NCI-H2196 (cell line): ENCODE measurements around the gene CUX1.
"Not testable (repeated sequence)": the region's sequence is repeated elsewhere in the genome, so short reads cannot be mapped to it uniquely, and the experiment has no call there.

Experiments used
- DNase-seq: peaks from one replicate; lab custom pipeline; 2025; ENCODE audit not compliant: unreplicated experiment; lab: John Stamatoyannopoulos, UW

CUX1 gene

GRCh38 chr7:101869026-101869900 lies 51.8 kb downstream of the CUX1 start:
- DNase-seq, result no peak

DNA sequence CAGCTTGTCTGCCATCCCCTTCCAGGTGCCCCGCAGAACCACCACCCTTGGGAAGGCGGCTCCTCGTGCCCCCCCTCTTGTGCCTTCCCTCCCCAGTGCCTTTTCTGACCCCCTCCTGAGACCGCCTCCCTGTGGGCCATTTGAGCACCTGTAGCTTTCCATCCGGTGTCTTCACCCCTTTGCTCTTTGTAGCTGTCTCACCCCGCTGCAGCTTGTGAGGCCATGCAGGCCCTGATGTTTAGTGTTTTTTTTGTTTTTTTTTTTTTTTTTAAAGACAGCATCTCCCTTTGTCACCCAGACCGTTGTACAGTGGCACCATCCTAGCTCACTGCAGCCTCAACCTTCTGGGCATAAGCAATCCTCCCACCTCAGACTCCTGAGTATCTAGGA lies 52.5 kb downstream of the CUX1 start:
- no peak for DNase-seq

DNA sequence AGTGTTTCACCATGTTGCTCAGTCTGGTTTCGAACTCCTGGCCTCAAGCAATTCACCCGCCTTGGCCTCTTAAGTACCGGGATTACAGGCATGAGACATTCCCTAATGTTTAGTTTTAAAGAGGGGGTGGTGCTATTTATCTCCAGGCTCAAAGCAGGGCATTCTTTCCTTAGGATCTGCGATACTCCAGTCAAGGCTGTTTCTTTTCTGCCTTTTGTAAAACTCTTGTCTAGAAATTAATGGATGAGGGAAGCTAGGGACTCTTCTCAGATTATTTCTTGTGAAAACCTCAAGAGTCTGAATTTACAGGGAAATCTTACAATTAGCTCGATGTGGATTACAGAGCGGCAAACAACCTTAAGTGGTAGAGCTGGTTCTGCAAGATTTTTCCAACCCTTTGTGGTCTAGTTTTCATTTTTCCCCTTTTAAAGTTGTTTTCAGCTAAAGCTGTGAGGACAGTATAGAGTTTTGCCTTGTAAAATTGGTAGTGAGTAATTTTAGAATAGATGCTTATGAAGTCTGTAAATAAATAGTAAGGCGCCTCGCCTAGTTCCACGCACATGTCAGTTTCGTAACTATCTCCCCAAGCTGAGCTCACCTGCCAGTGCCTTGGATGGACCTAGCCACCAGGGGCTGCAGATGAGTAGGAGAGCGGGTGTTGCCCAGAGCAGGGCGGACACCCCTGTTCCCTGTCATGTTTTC lies 53.1 kb downstream of the CUX1 start:
- peak; percentile 77 for DNase-seq

GRCh38 chr7:101871351-101871750 lies 53.9 kb downstream of the CUX1 start:
- no peak for DNase-seq

DNA sequence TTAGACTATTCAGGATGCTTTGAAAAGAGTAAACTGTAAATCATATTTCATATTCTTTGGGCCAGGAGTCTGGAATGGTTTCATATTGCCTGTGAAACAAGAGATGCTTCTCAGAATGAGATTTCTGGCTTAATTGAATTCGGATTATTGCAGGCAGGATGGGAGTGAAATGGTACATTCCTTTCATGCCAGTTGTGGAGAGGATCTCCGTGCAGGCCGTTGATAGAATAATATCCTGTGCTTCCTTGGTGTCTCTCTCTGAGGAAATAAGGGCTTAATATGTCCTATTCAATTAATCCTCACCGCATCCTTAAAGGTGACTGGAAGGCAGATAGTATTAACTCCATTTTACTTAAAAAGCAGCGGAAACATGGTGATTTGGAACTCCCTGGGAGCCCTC lies 56.6 kb downstream of the CUX1 start:
- DNase-seq, result no peak

DNA sequence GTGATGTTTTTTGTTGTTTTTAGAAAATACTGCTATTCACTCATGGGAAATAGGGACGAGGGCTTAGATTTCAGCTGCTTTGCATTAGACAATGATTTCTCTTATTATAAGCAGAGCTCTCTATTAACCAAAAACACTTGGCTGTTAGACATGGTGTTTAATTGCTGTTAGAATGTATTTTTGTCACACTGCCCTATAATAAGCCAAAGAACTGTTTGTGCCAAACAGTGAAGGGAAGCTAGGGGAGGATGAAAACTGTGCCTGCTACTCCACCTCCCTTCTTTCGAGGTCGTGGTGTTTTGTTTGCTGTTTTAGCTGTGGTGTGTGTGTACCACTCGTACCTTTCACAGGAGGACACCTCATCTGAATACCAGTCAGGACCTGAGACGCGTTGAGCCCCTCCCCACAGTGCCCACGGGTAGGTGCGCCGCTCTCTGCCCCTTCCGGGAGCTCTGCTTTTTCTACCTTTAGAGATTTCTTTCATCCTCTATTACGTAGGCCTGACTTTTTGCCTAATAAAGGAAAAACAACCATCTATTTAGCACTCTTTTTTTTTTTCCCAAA lies 57.9 kb downstream of the CUX1 start:
- DNase-seq, result no peak

DNA sequence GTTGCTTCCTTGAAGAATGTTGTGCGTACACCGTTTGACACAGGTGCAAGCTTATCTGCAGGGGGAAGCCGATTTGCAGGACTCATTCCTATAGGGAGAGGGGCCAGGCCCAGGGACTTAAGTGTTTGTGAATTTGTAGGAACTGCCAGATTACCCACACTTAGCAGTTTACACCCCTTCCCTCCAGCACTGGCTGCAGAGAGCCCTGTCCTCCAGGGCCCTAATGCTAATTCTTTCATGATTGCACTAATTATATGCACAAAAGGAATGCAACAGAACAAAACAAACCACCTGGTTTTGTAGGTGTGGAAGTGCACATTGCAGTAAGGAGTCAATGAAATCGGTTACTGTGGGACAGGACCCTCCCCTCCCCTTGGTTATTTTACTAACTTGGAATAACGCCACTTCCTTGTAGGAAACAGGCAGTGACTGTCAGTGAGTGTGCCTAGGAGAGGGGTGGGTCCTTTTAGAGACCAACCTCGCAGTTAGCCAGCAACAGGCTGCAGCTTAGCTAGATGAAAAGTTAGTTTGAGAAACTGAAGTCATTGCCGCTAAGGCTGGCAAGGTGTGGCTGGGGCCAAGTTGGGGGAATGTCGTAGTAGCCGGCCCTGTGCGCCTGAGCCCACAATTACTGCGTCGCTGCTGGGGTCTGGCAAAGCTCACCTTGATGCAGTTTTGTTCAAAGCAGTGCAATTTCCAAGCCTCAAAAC lies 60.6 kb downstream of the CUX1 start:
- no peak for DNase-seq

DNA sequence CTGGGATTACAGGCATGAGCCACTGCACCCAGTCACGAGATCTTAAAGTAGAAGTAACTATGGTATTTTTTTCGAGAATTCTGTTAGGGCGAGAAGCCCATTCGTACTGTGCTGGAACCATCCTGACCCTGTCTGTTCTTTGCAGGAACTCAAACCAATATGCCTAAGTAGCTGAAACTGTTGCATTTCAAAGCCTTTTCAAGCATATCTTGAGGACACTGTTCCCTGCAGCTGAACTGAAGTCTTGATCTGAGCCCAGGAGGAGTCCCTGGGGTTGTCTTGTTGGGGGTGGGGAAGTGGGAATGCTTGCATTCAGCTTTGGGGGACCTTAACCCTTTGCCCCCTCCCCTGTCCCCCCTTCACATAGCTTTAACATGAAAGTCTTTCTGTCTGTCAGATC lies 61.5 kb downstream of the CUX1 start:
- no peak for DNase-seq

- no peak for DNase-seq
Measured at GRCh38 chr7:101879565-101879964, 62.1 kb downstream of the CUX1 start.

DNA sequence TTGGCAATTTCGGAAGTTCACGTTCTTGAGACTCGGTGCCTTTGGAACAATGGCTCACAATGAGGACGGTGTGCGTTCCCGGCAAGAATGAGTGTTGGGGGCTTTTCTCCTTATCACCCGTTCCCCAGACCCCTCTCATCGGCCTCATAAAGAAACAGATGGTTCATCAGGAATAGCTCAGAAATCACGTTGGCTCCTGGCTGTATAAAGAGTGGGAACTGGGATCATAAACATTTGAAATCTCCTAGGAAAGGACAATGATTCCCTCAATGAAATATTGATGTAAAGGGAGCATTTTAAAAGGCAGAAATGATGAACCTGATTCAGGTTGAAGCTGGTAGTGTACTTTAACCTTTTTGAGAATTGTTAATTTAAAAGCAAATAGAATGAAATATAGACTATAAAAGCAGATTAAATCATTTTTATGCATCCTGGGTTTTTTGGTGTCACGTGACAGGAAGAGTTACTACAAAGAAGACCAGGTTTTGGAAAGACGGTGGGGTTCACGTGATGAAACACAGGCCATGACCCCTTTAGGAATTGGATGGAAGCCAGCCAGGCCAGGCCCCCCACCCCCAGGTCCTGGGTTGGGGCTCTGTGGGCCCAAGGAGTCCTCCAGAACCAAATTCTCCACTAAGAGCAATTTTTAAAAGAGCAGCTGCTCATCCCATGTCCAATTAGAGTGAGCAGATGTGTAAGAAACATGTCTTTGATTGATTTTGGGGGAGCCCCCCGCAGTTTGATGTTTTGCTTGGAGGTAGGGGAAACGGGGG lies 63.0 kb downstream of the CUX1 start:
- no peak for DNase-seq

DNA sequence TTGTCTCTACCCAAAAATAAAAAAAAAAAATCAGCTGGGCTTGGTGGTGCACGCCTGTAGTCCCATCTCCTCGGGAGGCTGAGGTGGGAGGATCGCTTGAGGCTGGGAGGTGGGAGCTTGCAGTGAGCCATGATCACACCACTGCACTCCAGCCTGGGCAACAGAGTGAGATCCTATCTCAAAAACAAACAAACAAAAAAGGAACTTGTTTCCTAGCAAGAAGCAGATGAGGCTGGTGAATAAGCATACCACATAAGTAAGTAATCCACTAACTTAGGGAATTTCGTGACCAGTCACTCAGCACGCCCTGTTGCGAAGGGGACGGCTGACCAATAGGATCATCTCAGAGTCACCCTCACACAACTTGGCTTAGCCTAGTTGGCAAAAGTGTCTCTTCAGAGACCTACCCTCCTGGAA lies 64.6 kb downstream of the CUX1 start:
- no peak for DNase-seq

- peak; percentile 94 for DNase-seq
Measured at GRCh38 chr7:101882595-101883564, 65.5 kb downstream of the CUX1 start.

DNA sequence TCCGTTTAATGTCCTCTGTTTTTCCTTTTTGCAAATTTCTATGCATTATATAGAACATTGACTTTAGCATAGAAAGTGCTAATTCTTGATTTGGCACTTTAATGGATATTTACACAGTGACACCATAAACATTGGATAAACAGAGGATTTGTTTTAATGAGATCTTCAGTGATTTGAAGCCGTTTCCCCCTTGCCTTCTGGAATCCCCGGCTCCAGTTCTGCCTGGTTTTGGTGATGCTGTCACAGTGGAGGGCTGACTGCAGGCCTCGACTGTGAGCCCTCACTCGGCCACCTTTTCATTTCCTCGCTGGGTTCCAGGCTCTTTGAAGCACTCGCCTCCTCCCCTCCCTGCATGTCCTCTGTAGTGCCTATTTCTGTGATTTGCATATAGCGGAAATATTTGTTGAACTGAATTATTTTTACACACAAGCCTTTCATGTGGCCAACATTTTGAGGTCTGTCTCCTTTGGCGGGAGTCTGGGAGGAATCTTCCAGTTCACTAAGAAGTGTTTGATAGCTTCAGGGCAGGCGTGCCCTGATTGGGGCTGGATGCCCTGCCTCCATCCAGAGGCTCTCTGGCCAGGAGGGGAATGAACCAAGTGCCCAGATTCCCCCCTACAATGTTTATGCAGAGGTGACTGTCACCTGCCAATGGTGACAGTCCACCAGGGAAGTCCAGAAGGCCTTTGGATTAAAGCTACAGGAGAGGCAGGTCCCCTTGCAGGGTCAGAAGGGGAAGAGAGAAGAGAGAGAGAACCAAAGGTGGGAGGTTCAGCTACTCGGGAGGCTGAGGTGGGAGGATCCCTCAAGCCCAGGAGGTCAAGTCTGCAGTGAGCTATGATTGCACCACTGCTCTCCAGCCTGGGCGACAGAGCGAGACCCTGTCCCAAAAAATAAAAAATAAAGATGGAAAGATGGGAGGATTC lies 67.5 kb downstream of the CUX1 start:
- DNase-seq, result no peak

DNA sequence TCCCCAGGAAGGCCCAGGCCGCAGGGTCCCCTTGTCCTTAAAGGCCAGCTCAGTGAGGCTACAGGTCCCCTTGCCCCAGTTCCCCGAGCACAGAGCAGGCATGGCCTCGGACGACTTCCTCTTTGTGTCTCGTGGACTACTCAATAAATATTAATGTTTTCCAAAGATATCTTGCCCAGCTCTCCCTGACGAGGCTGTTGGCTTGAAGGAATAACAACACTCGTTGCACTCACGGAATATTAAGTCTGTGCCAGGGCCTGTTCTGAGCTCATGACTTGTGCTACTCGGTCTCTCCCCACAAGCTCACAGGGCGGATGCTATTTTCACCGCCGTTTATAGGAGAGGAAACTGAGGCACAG lies 68.2 kb downstream of the CUX1 start:
- DNase-seq, result no peak

DNA sequence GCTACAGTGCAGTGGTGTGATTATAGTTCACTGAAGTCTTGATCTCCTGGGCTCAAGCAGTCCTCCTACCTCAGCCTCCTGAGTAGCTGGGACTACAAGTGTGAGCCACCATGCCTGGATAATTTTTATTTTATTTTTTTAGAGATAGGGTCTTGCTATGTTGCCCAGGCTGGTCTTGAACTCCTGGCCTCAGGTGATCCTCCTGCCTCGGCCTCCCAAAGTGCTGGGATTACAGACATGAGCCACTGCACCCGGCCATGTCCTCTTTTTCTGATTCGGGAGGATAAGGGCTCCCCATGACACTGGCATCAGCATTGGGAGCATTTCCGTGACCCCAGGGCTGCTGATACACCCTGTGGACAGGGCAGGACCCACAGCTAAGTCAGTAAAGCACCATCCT lies 69.9 kb downstream of the CUX1 start:
- DNase-seq, result not testable (repeated sequence)

DNA sequence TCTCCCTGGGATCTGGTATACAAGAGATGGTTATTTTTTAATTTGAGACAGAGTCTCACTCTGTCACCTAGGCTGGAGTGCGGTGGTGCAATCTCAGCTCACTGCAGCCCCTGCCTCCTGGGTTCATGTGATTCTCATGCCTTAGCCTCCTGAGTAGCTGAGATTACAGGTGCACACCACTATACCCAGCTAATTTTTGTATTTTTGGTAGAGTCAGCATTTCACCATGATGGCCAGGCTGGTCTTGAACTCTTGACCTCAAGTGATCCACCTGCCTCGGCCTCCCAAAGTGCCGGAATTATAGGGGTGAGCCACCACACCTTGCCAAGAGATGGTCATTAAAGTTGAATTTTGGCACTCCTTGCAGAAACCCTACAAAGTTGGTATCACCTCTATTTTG lies 71.1 kb downstream of the CUX1 start:
- not testable (repeated sequence) for DNase-seq

DNA sequence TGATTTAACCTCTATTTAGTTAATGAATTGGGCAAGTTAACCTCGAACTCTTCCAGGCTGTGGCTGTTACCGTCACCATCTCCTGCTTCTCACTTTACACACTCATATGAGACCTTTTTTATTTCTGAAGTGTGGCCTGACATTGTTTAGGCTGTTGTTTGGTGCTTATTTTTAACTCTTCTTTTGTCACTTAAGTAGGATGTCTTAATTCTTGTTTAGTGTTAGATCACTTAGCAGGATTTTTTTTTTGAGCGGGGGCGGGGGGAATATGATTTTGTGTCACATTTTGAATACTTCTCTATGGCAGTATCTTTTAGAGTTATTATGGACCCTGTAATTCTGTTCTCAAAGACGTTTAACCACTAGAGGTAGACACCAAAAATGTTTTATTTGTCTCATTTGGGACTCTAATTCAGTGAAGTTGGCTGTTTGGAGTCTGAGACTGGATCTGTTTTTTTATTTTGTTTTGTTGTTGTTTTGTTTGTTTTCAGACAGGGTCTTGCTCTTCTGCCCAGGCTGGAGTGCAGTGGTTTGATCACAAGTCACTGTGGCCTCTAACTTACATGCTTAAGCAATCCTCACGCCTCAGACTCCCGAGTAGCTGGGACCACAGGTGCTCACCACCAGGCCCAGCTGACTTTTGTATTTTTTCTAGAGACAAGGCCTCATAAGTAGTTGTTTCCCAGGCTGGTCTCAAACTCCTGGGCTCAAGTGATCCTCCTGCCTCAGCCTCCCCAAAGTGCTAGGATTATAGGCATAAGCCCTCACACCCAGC lies 73.5 kb downstream of the CUX1 start:
- DNase-seq, result no peak
